Left cardiac atrium (tissue), 4 donors: Measurements from ENCODE around the gene ALKAL2. TPM values are rescaled to one million over a fixed set of nuclear protein-coding genes. Genes with fewer than 3 reads are reported as not detected.

ENCODE experiments used
- ATAC-seq, 2 donors: fragments of 200-7000 bp; cut with Tn5 transposase; one replicate each; pipeline ENCODE4 v1.9.1; 2020; ENCODE audit warnings: mild to moderate bottlenecking in 2 of 2, moderate library complexity in 2 of 2
- DNase-seq: peaks from one replicate; pipeline ENCODE4 v3.0.0-alpha.2; 2020
- intact Hi-C, 2 donors: fragments of 100-400 bp; cut with DNase I; formaldehyde crosslinking; loops; one replicate each; pipeline versions ENCODE4 v1.14.1 to v1.15.1; 2022 to 2023
- total RNA-seq, 2 donors: library from RNA; stranded (reverse); fragmentation: NEBNext Ultra II Directional; extraction: Animal tissue kit (Norgen Biotek cat#: 25700); gene quantifications; one replicate each; pipeline ENCODE4 v1.2.1, GENCODE V29; 2021
- donor health status: DM: no; HTN: yes; CAD: no.
- donor health status: DM: no; HTN: yes; CAD: no; lungs with severe emphysema.
- donor health status: DM: yes; HTN: yes; CAD: no.
- donor health status: Dilated cardiomyopathy.

Gene ALKAL2
- total RNA-seq, 2 donors from 2014 or later, result 0.68 to 0.80 TPM

GRCh38 chr2:255195-255594 is 32.7 kb downstream of the ALKAL2 start:
- intact Hi-C loops, result no loop called here
- DNase-seq (no peak), ATAC-seq (no peak)

DNA sequence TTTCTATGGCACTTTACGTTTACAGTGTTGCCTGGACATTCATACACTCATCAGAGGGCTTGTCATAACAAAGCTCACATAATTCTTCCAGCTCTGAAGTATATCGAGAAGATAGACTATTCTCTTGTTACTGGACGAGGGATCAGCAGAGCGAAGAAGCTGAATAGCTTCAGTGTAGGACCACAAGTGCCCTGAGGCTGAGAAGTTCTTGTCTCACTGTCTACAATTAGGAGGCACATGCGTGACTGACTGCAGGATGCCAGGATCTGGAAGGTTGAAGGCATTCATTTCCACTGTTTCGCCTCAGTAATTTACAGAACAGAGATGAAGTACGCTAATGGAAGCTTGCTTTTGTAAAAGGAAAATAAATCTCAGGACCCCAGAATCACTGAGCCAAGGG is 33.6 kb downstream of the ALKAL2 start:
- no peak for DNase-seq
- intact Hi-C loops, result no loop called here
- ATAC-seq, result no peak

- intact Hi-C loops, result no loop called here
- ATAC-seq (no peak), DNase-seq (no peak)
Observed at GRCh38 chr2:253202-253638, 34.7 kb downstream of the ALKAL2 start.

GRCh38 chr2:252001-252602 is 35.8 kb downstream of the ALKAL2 start:
- ATAC-seq (no peak), DNase-seq (no peak)
- intact Hi-C loops, result no loop called here

DNA sequence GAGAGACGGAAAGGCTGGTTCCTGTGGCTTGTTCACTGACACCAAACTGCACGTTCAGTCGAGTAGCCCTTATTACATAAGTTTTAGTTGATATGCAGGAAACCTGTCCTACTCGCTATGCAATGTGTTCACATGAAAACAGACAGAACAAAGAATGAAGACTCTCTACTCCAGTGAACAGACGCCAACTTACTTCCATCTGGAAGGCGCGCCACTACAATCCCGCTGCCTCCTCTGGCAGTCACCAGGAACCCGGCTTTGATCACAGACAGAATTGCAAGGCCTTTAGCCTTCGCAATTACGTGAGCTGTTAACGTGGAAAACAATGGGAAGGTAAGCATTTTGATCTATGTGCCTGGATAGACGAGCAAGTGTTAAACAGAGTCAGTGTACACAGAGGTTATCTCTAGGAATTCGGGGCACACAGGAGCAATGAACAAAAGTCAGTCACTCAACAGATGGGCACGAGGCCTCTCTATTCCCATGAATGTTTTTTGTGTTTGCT is 38.3 kb downstream of the ALKAL2 start:
- DNase-seq (no peak), ATAC-seq (no peak)
- intact Hi-C loops, result loop anchor here in 1 of 2 donors (5.0 kb wide), 2 partner anchors 43 to 388 kb away; no protein-coding TSS in a partner anchor

GRCh38 chr2:248724-249123 is 39.2 kb downstream of the ALKAL2 start:
- no peak for ATAC-seq
- intact Hi-C loops, result loop anchor here in 1 of 2 donors (5.0 kb wide), 2 partner anchors 44 to 389 kb away; no protein-coding TSS in a partner anchor

DNA sequence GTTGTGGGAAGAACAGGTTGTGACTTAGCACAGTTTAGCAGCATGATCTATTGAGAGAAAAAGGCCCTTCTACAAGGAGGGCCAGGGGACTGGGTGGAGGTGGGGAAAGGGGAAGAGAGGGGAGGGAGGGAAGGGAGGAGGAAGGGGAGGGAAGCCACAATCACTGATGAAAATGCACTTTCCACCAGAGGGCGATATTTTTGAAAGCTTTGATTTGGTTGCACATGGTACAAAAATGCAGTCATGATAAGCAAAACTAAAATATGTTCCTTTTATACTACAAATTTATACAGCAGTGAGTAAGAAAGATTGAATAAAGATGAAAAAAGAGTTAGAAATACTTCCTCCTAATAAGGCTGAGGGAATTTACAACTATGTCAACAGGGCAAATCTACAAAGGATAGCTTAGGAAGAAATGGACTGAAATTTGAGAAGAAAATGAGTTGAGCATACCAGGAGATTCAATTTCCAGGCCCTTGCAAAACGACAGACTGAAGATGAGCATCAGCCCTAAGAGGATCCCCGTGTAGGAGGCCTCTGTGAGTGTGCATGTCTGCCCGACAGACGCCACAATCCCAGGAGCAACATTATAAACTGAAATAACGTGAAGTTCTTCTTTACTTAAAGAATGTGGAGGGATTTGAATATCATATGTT is 41.3 kb downstream of the ALKAL2 start:
- ATAC-seq (no peak), DNase-seq (no peak)
- intact Hi-C loops, result loop anchor here in 1 of 2 donors (5.0 kb wide), 2 partner anchors 46 to 391 kb away; no protein-coding TSS in a partner anchor

More at GRCh38 chr2:248724-249123, 39.2 kb downstream of the ALKAL2 start:
- DNase-seq, result no peak

DNA sequence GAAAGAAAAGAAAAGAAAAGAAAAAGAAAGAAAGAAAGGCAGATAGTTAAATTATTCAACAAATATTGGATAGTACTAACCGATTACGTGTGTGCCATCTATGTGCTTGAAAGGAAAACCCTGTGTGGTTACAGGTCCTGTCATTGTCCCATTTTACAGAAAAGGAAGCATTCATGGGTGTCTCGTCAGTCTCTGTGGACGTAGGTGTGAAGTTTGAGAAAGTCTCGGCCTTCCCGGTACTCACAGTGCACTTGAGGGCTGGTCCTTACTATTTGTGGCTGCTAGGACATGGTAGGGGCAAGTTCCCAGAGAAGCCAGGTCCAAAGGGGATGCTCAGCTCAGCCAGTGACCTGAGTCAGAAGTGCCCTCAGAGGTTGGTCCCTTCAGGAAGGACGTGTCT is 43.3 kb downstream of the ALKAL2 start:
- no peak for DNase-seq
- intact Hi-C loops, result no loop called here
- ATAC-seq, result no peak

GRCh38 chr2:238869-239268 is 49.0 kb downstream of the ALKAL2 start:
- DNase-seq (no peak), ATAC-seq (no peak)
- intact Hi-C loops, result no loop called here

- DNase-seq, result no peak
- intact Hi-C loops, result no loop called here
- no peak for ATAC-seq
Observed at GRCh38 chr2:238431-238830, 49.5 kb downstream of the ALKAL2 start.

DNA sequence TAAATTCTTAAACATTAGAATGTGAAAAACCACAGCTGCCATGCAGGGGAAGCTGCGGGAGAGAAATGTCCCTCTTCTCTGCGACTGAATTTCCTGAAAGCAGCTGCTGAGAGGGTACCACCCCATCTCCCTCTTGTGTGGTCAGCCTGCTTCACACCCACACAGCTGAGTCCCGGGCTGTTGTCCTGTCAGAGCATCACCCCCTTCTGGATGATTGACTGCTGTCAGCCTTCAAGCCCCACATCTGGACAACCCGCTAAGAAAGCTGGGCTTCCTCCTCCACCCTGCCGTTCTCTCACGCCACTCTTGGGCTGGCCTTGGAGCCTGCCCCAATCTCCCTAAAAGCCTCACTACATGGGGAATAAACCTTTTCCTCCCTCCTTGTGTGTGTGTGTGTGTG is 50.0 kb downstream of the ALKAL2 start:
- no peak for ATAC-seq
- intact Hi-C loops, result no loop called here
- no peak for DNase-seq

- no peak for DNase-seq
- no peak for ATAC-seq
- intact Hi-C loops, result no loop called here
Observed at GRCh38 chr2:236993-237539, 50.8 kb downstream of the ALKAL2 start.

- ATAC-seq (no peak), DNase-seq (no peak)
- intact Hi-C loops, result no loop called here
Observed at GRCh38 chr2:234421-234820, 53.5 kb downstream of the ALKAL2 start.

DNA sequence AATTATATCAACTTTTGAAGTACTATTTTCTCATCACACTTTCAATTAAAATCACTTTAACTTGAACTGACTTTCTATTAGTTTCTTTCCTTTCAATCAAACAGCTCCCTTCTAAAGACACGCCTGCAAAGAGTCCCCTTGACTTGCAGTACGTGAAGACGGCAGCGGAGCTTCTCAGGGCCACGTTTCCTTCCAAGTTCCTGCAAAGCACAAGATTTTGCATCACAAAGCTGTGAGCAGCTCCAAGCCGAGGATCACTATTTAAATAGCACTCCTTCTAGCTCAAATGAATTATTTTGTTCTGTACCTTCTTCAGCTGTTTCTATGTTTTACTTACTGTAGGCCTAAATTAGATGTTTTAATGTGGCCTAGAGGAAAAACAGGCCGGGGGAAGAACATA is 54.9 kb downstream of the ALKAL2 start:
- DNase-seq, result no peak
- intact Hi-C loops, result no loop called here
- ATAC-seq, result no peak

GRCh38 chr2:231521-232185 is 56.2 kb downstream of the ALKAL2 start:
- intact Hi-C loops, result no loop called here
- ATAC-seq, result no peak

More at GRCh38 chr2:231521-232185, 56.2 kb downstream of the ALKAL2 start:
- DNase-seq, result no peak

Other genes starting within 250 kb of the ALKAL2 start
- gene FAM110C, start 241.6 kb downstream of the ALKAL2 start, total RNA-seq, result 1 to 10 TPM; 5.3 to 6.2 TPM
- gene SH3YL1, start 24.1 kb downstream of the ALKAL2 start, total RNA-seq, result 10 to 100 TPM; 13.8 to 14.0 TPM
- gene ACP1, start 23.1 kb downstream of the ALKAL2 start, total RNA-seq, result 10 to 100 TPM; 53.3 to 61.7 TPM